ENCODE measurements around the gene XK.

DNA sequence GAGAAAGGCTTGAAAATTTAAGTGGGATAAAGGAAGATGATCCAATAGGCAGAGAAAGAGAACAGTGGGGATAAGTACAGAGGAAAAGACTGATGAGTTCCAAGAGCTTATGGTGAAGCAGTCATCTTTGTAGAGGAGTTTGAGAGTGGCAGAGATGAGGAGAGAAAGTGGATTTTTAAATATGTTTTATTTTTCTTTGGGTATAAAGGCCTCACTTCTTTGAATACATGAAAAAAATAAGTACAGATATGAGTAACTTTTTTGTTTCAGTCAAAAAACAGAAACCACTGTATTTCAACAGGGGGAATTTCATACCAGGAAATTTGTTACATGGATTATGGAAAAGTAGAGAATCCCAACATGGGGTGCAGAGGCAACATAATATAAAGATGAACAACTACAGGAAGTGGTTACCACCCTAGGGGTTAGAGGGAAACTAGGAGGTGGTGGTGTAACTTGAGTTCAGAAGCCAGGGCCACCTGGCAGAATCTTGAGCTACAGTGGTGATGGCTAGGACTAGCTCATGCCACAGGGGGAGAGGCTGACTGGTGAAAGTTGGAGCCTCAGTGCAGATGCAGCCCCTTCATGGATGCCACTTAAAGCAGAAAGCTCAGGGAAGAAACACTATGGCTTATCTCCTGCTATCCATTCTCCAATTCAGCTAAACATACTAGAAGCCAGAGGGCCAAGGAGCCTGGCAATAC, 90.8 kb downstream of the XK start:
- TF ChIP-seq EZH2 (IDR thresholded peaks at IDR 0.05) (no peak), POLR2AphosphoS5 (IDR thresholded peaks at IDR 0.05; ENCODE audit: borderline replicate concordance, low read depth, low read length) (no peak), FOXP2 (optimal IDR thresholded peaks at IDR 0.05; ENCODE audit: control extremely low read depth, extremely low read length, insufficient read depth) (no peak)

Data from SK-N-MC (cell line).